ENCODE measurements around the gene PNKD.
"Not testable (repeated sequence)": the region's sequence is repeated elsewhere in the genome, so short reads cannot be mapped to it uniquely, and the experiment has no call there.

The PNKD gene

GRCh38 chr2:218272531-218273212 is 2.4 kb downstream of the PNKD start:
- FAIRE-seq (no peak), DNase-seq (ENCODE audit: low spot score) (peak; percentile 74)

GRCh38 chr2:218273214-218273907 is 3.0 kb downstream of the PNKD start:
- DNase-seq (ENCODE audit: low spot score); FAIRE-seq: not testable (repeated sequence)

GRCh38 chr2:218273908-218274249 is 3.6 kb downstream of the PNKD start:
- FAIRE-seq (no peak), DNase-seq (ENCODE audit: low spot score) (no peak)

- FAIRE-seq = no peak
- no peak for DNase-seq (ENCODE audit: low spot score)
Measured at GRCh38 chr2:218274586-218274985, 4.3 kb downstream of the PNKD start.

- FAIRE-seq (no peak), DNase-seq (ENCODE audit: low spot score) (no peak)
Measured at GRCh38 chr2:218275371-218276072, 5.2 kb downstream of the PNKD start.

DNA sequence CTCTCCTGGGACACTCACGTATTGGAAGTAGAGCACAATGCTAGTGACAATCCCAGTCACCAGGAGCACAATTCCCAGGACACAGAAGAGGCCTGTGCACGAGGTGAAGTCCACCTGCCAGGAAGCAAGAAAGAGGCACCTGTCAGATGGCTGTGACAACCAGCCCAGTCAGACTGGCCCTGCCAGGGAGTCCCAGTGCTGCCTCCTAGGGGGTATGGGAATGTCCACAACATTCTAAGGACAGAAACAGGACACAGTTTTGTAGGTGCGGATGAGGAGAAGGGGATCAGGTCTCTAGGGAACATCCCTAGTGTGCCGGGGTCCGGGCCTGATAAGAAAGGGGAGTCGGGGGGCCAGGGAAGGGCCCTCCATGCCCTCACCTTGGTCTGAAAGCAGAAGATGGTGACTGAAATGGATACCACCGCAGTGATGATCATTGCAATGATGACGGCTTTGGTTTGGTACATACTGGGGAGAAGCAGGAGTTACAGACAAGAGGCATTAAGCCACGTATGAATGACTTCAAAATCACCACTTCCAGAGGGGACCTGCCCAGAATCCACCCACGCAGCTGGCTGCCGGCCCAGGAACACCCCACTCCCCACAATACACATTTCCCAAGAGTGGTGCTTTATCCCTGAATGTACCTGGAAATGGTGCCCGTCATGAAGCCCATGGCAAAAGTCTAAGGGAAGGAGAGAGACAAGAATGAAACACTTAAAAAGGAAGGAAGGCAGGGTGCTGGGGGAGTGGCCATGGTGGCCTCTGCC is 6.9 kb downstream of the PNKD start:
- DNase-seq (ENCODE audit: low spot score) (no peak), FAIRE-seq (no peak)

- no peak for DNase-seq (ENCODE audit: low spot score)
Measured at GRCh38 chr2:218277921-218278320, 7.6 kb downstream of the PNKD start.

GRCh38 chr2:218278531-218279360 is 8.4 kb downstream of the PNKD start:
- FAIRE-seq (no peak), DNase-seq (ENCODE audit: low spot score) (no peak)

More at GRCh38 chr2:218277921-218278320, 7.6 kb downstream of the PNKD start:
- no peak for FAIRE-seq

- FAIRE-seq (no peak), DNase-seq (ENCODE audit: low spot score) (no peak)
Measured at GRCh38 chr2:218280260-218280870, 10.0 kb downstream of the PNKD start.

DNA sequence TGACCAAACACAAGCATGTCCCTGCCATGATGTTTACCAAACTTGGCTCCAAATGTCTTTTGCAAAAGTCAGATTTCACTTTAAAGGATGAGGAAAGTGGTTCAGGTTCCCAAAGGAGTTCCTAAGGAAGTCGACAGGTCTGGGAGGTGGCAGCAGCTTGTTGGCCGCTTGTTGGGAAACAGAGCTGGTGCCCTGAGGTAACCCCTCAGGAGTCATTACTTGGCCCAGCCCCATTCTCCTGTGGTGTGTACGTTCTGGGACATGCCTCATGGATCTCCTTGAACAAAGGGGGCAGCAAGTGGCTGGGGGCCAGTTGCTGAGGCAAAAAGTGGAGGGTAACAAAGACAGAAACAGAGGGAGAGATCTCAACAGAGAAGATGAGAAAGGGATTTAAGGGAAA is 11.1 kb downstream of the PNKD start:
- DNase-seq (ENCODE audit: low spot score) (no peak), FAIRE-seq (no peak)

- FAIRE-seq = no peak
- DNase-seq (ENCODE audit: low spot score) = no peak
Measured at GRCh38 chr2:218282173-218282991, 12.1 kb downstream of the PNKD start.

GRCh38 chr2:218284106-218284811 is 13.9 kb downstream of the PNKD start:
- FAIRE-seq (peak; percentile 71), DNase-seq (ENCODE audit: low spot score) (peak; percentile 81)

- no peak for FAIRE-seq
- DNase-seq (ENCODE audit: low spot score) = no peak
Measured at GRCh38 chr2:218285604-218286003, 15.3 kb downstream of the PNKD start.

DNA sequence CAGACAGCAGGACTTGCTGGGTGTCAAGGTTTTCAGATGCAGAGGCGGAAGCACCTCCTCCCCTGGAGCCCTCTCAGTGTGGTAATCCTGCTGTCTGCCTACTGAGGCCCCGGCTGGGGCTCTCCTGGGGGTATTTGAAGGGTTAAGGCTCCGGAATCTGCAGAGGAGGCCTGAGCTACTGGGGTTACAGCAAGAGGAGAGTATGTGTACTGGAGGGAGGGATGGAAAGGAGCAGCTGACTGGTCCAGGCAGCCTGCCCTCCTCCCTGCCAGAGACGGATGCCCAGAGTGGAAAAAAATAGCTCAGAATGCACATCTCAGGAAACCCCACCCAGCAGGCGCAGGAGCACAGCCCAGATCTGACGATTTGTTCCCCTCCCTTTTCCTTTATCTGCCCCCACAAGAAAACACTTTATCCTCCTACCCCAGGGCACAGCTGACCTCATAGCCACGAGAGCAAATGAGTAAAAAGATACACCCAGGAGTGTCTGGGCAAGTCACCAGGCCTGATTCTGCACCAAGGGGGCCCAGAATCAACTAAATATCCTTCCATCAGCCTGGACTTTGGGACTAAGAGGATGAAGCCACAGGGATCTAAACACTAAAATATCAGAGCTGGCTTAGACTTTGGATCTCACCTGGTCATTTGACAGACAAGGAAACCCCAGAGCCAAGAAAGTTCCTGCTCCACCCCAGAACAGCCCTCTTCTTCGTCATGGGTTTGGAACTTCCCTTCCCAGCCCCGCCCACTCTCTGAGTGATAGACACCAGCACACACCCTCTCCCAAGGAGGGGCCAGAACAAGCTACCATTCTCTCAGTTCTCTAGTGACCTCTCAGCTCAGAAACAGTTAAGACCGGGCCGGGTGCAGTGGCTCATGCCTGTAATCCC is 16.5 kb downstream of the PNKD start:
- FAIRE-seq (peak; percentile 63), DNase-seq (ENCODE audit: low spot score) (peak; percentile 84)

- no peak for DNase-seq (ENCODE audit: low spot score)
- FAIRE-seq = no peak
Measured at GRCh38 chr2:218289639-218290315, 19.5 kb downstream of the PNKD start.

DNA sequence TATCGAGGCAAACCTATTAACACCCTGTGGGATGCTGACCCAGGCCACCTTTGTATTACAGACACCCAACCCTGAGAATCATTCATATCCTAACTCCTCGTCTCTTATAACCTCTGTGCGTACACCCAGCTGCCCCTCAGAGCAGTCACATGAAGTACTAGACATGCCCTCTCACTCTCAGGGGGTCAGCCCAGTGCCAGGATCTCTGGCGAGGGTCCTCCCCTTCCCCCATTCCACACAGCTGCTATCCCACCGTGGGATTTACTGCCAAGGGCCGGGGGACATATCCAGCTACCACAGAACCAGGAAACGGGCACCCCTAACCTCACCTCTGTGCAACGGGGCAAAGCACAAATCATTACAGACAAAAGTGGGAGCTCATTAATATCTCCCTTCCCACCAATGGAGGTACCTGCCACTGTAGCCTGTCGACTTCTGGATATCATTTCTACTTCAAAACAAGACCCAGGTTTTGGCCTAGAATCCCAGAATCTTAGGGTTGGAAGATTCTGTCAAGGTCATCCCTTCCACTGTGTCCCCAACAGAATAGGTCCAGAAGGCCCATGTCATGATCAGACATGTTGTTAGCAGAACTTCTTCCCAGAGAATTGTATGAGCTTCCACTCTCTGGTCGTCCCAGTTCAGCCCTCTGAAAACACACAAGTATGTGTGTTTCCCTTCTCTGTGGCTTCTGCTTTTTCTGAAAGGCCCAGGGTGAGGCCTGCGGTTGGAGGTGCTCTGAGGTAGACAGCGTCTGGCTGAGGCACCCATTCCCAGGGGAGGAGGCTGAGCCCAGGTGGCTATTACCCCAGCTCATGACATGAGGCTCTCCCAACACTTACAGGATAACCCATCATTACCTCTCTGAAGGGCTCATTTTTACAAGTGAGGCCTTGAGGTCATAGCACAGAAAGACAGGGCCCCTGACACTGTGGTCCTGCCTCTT is 20.3 kb downstream of the PNKD start:
- DNase-seq (ENCODE audit: low spot score) (no peak), FAIRE-seq (no peak)
